Measurements from ENCODE around the gene DNAH2. TPM values are rescaled to one million over a fixed set of nuclear protein-coding genes. Genes with fewer than 3 reads are reported as not detected.

Gene DNAH2
- total and polyA plus RNA-seq, 9 of the 15 experiments (the other 6 are each of a cell fraction or from before 2014, with no cell fraction given), result 0.03 TPM; not detected in 8

DNA sequence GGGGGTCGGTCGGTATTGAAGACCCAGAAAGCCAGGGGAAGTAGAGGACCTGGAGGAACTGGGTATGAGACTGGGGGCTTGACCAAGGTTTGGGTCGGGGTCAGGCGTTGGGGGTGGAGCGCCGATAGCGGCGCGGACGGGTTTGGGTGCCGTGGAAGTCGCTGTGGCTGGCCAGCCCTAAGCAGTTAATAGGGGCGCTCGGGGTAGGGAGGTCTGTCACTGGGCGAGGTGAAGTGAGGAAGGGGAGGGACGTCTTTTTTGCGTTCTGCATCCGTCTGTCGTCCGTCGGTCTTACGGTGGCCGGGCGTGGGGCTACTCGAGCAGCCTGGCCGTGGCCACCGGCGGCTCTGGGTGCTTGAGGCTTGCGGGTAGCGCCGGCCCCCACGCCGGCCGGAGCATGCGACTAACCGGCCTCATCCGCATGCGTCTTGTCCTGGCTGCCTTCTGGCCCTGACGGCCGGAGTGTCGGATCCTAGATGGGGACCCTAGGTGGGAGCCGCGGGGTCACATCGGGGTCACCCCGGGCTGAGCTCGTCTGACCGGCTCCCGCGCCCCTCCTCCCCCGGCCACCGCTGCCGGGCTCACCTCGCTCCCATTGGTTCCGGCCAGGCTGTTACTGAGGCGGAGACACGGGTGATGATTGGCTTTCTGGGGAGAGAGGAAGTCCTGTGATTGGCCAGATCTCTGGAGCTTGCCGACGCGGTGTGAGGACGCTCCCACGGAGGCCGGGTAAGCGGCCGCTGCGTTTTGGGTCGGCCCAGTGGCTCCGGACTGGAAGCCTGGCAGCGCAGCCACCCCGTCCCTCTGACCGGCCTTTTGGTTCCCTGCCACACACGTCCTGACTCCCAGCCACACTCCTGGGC lies 127.0 kb downstream of the DNAH2 start (continued):
- TF ChIP-seq CBX3 (IDR thresholded peaks at IDR 0.05; ENCODE audit: borderline replicate concordance in 1 of 2, low read length in 2 of 2) (no peak), YBX1 (IDR thresholded peaks at IDR 0.05) (no peak), RAD51 (IDR thresholded peaks at IDR 0.05; ENCODE audit: borderline replicate concordance, low read depth) (no peak), CBX2 (IDR thresholded peaks at IDR 0.05; ENCODE audit: insufficient read depth, low read length, poor library complexity, severe bottlenecking) (no peak), SMARCC2 (IDR thresholded peaks at IDR 0.05; ENCODE audit: low read depth) (no peak), CREM (IDR thresholded peaks at IDR 0.05; ENCODE audit: low read depth) (peak; percentile 77), ZNF830 (CRISPR knock-in tag; IDR thresholded peaks at IDR 0.05) (no peak), PCBP2 (IDR thresholded peaks at IDR 0.05; ENCODE audit: low read depth, low read length, poor library complexity, severe bottlenecking) (no peak), ZNF212 (CRISPR knock-in tag; IDR thresholded peaks at IDR 0.05) (no peak), SETDB1 (IDR thresholded peaks at IDR 0.05; ENCODE audit: low read length) (no peak), ZNF280B (CRISPR knock-in tag; IDR thresholded peaks at IDR 0.05) (no peak), HDAC6 (IDR thresholded peaks at IDR 0.05; ENCODE audit: low read depth, low read length) (no peak), HSF4 (CRISPR knock-in tag; IDR thresholded peaks at IDR 0.05; ENCODE audit: borderline replicate concordance) (no peak), NFRKB (IDR thresholded peaks at IDR 0.05; ENCODE audit: low read depth) (no peak), ARID1B (IDR thresholded peaks at IDR 0.05) (no peak), RBM22 (IDR thresholded peaks at IDR 0.05; ENCODE audit: low read depth, low read length, poor library complexity, severe bottlenecking) (no peak), BMI1 (IDR thresholded peaks at IDR 0.05; ENCODE audit: low read length) (no peak), KLF13 (tag; IDR thresholded peaks at IDR 0.05; ENCODE audit: borderline replicate concordance, low read depth) (no peak), RBM34 (IDR thresholded peaks at IDR 0.05; ENCODE audit: borderline replicate concordance, insufficient read depth, low read length) (no peak)
- TF ChIP-seq, protein P1, sequence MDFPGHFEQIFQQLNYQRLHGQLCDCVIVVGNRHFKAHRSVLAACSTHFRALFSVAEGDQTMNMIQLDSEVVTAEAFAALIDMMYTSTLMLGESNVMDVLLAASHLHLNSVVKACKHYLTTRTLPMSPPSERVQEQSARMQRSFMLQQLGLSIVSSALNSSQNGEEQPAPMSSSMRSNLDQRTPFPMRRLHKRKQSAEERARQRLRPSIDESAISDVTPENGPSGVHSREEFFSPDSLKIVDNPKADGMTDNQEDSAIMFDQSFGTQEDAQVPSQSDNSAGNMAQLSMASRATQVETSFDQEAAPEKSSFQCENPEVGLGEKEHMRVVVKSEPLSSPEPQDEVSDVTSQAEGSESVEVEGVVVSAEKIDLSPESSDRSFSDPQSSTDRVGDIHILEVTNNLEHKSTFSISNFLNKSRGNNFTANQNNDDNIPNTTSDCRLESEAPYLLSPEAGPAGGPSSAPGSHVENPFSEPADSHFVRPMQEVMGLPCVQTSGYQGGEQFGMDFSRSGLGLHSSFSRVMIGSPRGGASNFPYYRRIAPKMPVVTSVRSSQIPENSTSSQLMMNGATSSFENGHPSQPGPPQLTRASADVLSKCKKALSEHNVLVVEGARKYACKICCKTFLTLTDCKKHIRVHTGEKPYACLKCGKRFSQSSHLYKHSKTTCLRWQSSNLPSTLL (IDR thresholded peaks at IDR 0.05), result no peak

All from K562 (cell line).